GM21381 (cell line): ENCODE measurements around the gene THRB.

Source experiments
- ATAC-seq: cut with Tn5 transposase; IDR thresholded peaks from one replicate; pipeline ENCODE4 v1.9.1; 2021; ENCODE audit warnings: mild to moderate bottlenecking, moderate library complexity; ENCODE audit not compliant: unreplicated experiment

The THRB gene

GRCh38 chr3:24240306-24240705, 254.3 kb downstream of the THRB start:
- no peak for ATAC-seq

DNA sequence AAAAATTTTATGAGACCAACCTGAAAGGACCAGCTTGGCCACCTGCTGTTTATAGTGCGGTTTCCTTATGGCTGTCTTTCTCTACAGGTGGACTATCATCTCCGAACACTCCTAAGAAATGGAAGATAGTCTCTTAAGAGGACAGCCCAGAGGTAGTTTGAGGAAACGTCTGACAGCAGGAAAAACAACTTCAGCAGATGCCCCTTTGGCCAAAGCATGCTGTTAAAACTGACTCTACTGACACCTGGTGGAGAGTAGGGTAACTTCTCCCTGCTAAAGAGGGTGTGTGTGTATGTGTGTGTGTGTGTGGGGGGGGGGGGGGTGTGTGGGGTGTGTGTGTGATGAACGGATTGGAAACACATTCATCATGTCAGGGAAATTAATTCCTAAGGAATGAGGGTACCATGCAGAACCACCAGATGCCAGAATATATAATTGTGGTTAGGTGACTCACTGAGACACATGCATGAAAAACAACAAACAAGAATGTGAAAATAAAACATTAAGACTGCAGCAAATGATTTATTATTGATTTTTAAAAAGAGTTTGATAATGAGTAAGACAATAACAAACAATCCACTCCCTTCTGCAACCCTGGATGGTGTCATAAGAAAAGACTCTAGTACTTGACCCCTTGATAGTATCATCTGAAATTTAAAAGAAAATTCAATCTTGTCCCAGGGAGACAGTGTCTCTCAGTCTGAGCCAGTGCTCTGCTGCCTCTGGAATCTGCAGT, 256.5 kb downstream of the THRB start:
- peak; percentile 87 for ATAC-seq

- ATAC-seq, result no peak
These were observed 259.5 kb downstream of the THRB start for GRCh38 chr3:24235121-24235520.

GRCh38 chr3:24232784-24233183, 261.9 kb downstream of the THRB start:
- no peak for ATAC-seq

- ATAC-seq, result no peak
These were observed 265.0 kb downstream of the THRB start for GRCh38 chr3:24229468-24230221.

- no peak for ATAC-seq
These were observed 267.0 kb downstream of the THRB start for GRCh38 chr3:24227635-24228034.

- no peak for ATAC-seq
These were observed 268.3 kb downstream of the THRB start for GRCh38 chr3:24226397-24226796.

GRCh38 chr3:24225385-24225950, 269.2 kb downstream of the THRB start:
- ATAC-seq, result no peak

DNA sequence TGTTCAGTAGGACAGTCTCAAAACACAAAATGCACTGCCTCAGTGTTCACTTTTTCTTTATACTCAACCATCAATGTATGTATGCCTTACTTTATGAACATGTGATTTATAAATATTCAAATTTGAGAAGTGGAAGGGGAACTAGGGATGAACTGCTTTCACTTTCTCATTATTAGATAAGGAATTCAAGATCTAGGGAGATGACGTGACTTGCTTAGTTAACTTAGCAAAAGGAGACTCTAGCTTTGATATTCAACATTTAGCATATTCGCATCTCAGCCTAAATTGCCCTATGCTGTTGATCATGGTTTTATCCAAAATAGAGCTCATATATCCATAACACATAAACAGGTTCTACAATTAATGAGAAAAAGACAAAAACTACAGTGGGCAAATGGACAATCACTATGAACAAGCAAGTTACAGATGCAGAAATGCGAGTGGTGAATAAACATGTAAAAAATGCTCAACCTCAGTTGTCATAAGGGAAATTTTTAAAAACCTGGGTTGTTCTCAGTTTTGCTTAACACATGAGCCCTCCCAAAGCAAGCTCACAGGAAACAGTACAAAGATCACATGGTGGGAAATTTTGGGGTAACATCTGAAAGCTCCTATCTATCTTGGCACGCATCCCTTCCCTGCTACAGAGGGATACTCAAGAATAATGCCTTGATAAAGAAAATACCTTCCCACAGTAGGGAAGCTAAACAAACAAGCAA, 269.8 kb downstream of the THRB start:
- no peak for ATAC-seq

- ATAC-seq, result no peak
These were observed 272.4 kb downstream of the THRB start for GRCh38 chr3:24222165-24222805.

GRCh38 chr3:24220859-24221657, 273.6 kb downstream of the THRB start:
- ATAC-seq, result no peak

- no peak for ATAC-seq
These were observed 279.1 kb downstream of the THRB start for GRCh38 chr3:24215502-24215901.

- no peak for ATAC-seq
These were observed 283.3 kb downstream of the THRB start for GRCh38 chr3:24211381-24211780.

DNA sequence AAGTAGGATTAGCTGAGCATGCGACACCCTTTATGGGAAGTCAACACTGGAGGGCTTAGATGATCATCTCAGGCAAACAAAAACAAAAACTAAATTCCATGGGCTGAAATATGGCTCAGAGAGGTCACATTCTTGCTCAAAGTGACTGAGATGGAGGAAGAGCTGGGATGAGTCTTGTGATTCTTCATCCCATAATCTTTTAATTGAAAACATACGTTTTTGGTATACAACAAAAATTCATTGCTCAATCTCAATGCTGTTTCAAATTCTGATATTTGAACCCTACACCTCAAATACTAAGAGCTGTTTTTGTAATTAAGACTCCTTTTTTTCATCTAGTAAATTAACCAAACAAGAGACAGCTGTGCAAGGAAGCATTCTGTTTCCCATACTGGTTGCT, 292.6 kb downstream of the THRB start:
- ATAC-seq, result no peak

DNA sequence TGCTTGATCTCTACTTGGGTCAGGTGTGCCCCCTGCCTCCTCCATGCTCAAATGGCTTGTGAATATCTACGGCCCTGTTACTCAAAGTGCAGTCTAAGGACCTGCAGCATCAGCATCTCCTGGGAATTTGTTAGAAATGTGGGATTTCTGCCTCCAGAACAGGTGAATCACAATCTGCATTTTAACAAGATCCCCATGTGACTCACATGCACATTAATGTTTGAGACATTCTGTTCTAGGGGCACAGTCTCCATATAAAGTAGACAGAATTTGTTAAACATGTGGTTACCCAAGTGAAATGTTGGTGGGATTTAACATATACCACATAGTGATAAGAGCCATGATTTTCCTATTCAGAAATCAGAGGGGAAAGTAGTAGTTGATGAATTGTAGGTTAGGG, 293.3 kb downstream of the THRB start:
- no peak for ATAC-seq

DNA sequence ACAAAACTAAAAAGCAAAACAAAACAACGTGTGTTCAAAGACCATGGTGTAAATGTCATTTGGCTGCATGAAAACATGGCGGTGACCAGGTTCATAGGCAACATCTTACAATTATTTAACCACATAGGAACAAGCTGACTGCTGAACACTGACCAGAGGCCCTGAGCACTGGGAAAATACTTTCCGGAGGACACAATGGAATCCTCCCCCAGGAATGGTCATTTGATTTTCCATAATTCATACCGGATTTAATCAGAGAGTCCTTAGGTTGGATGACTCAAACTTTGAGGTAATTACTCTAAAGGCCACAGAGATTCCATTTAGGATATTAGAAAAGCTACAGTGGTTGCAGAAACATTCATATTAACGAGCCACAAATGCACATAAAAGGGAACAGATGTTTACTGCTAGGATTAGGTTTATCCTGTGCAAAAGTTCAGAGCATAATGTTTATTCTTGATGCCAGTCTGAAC, 294.8 kb downstream of the THRB start:
- ATAC-seq, result no peak

DNA sequence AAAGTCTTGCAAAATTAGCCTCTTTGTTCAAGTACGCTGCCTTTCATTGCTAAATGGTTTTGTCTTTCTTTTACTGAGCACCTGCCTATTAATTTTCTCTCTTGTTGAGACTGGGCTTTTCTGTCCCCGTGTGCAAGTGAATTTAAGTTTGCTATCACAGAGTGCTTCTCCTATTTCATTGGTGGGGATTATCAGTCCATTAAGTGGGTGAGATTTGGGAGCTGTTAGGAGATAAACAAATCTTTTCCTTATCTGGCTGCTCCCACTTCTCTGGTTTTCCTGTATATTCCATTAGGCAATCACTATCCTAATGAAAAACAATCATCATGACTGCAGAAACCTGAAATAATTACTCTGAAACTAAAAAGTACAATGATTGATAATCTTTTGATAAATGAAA, 295.4 kb downstream of the THRB start:
- no peak for ATAC-seq

DNA sequence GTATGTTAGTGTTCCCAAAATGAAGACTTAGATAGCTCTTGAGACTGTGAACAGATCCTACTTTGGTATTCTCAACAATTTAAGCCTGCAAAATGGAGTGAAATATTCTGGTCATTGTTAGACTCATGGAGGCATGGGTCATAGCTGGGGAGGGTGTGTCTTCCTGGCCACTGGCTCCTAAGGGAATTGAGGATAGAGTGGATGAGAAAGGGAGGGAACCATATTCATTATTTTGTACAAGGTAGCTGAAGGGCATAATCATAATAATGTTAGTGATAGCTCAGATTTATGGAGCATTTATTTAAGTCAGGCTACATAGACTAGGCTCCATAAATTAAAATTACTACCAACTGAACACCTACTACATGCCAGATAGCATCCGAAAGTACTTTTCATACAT, 295.9 kb downstream of the THRB start:
- ATAC-seq, result no peak

GRCh38 chr3:24197809-24198208, 296.8 kb downstream of the THRB start:
- ATAC-seq, result no peak

- no peak for ATAC-seq
These were observed 298.1 kb downstream of the THRB start for GRCh38 chr3:24196526-24196925.
